ENCODE results near the gene RBM38.

Gene RBM38

DNA sequence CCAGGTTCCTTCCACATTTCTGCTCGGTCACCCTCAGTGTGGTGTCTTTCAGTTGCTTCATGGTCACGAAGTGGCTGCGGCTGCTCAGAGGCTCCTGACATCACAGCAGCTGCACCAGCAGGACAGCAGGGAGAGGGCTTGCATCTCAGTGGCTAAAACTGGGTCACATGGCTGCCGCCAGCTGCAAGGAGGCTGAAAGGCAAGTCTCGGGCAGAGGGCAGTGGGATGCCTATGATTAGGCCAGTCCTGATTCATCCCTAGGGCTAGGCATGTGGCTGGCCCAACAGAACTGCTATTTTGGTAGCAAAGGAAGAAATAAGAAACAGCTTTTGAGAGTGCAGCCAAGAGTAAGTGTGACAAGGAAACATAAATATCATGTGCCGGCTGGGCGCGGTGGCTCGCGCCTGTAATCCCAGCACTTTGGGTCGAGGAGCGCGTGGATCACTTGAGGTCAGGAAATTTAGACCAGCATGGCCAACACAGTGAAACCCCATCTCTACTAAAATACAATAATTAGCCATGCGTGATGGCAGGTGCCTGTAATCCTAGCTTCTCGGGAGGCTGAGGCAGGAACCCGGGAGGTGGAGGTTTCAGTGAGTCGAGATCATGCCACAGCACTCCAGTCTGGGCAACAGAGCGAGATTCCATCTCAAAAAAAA lies 46.6 kb downstream of the RBM38 start:
- DNase-seq, result no peak

DNA sequence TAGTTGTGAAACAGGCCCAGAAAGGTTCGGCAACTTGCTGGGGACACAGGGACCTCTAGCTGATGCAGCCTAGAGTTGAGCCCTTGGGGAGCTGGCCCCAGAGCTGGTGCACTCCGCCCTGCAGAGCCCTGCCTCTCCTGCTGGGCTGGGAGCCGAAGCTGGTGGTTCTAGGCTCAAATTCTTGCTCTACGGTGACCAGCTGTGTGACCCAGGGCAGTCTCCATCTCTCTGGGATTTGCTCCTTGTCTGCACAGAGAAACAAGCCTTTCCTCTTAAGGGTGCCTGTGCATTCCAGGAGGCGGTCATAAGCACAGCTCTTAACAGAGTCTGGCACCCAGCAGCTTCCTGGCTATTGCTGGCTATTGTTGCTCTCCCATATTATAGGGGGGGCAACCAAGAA lies 47.4 kb downstream of the RBM38 start:
- DNase-seq, result no peak

DNA sequence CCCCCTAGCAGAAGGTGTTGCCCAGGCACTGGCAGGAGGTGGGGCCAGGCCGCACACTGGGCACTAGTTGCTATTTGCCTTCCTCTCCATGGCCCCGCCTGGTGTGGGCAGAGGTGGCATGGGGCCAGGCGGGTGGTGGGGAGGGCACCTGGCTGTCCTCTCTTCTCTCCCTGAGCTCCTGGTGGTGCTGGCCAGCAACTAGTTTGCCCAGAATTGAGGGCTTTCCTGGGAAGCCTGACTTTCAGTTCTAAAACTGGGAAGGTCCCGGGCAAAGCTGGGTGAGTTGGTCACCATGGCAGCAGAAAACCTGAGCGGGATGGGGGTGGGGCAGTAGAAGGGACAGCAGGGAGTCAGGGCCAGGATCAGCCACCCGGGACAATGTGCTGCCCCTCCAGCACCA lies 48.2 kb downstream of the RBM38 start:
- no peak for DNase-seq

DNA sequence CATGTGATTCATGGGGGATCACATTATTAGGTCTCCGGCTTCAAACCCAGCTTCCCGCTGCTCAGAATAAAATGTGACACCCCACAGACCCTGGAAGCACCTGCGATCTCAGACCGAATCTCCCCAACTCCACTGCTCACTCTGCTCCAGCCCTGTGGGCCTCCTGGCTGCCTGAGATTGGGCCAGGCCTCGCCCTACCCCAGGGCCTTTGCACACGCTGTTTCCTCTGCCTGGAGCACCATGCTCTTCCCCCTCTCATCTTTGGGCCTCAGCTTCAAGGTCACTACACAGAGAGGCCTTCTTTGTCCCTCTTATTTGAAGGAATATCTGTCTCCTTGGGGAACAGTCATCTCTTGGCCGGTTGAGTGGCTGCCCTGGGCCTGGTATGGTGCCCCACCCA lies 48.8 kb downstream of the RBM38 start:
- no peak for DNase-seq

DNA sequence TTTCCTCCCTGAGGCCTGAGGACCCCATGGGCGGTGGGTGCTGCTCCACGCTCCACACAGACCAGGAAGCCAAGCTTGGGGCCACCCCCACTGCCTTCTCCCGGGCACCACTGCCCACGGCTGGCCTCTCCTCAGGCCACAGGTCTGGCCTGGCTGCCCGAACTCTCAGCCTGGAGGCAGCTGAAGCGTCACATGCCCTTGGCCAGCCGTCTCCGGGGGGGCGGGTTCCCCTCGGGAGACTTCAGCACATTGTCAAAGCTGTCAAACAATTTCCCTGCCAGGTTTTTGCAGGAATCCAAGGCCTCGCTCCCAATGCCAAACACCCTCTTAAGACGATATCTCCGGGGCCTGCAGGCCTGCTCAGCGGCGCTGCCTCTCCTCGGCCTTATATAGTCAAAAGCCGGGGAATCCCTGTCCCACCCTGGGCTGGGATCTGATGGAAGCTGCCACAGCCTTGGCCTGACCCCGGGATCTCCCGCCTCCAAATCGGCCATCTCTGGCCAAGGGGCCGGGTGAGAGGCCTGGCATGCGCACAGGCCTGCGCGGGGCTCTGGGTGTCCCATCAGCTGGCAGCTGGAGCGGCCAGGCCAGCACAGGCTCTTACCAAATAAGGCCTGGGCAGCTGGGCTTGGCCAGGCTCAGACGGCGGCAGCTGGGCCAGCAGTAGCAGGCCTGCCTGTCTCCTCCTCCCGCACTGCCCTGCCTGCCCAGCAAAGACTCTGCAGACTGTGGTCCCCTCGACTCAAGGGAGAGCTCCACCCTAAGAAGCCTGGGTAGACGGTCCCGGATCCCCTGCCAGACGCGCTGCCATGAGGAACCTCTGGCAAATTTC lies 49.7 kb downstream of the RBM38 start:
- no peak for DNase-seq

DNA sequence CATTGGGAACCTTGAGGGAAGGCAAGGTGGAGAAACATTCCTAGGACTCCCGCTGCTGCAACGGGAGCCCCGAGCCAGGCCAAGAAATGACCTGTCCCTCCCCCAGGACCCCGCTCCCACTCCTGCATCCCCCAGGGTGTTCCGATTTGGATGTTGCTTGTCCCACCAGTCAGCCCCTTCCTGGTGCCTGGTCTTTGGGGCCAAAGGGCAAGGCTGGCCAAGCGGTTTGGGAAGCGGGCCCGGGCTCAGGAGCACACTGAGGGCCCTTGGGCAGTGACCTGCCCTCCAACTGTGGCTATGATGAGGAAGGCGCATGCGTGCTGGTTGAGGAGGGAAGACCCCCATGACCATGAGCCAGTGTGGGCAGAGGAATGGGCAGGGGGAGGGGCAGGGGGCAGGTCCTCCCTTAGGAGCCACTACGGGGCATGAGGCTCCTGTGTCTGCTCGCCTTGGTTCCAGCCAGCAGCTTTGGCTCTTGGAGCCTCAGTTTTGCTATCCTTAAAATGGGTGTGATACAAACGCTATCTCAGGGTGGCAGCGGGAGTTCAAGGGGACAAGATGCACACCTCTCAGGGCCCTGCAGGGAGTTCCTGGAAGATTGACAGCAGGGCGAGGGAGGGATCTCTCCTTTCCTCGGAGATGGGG lies 50.4 kb downstream of the RBM38 start:
- no peak for DNase-seq

DNA sequence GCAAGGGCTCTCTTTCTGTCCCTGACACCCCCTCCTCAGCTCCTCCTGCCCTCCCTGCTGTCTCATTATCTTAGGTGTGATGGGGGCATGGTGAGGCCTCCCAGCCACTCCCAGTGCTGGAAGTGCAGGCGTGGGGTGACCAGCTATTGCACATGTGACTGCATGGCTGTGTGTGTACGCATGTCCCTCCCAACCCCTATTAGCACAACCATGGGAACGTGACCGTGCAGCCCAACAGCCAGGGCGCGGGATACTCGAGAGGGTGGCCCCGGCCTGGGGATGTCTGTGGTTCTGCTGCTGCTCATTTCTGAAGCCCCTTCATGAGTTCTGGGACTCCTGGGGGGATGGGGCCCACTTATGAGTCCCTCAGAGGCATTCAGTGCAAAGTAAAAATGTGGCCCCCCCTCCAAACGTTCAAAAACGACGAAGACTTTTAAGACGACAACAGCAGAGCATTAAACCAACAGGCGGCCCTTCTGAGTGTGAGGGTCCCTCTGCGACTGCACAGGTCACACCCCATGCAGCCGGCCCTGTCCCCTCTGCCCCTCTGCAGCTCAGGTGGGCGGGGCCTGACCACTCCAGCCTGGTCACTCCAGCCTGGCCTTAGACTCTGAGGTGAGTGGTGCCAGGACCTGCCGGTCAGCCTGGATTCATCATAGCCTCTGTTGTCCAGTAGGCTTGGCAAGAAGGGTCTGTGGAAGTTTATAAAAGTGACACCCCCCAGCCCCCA lies 51.1 kb downstream of the RBM38 start:
- DNase-seq, result no peak

DNA sequence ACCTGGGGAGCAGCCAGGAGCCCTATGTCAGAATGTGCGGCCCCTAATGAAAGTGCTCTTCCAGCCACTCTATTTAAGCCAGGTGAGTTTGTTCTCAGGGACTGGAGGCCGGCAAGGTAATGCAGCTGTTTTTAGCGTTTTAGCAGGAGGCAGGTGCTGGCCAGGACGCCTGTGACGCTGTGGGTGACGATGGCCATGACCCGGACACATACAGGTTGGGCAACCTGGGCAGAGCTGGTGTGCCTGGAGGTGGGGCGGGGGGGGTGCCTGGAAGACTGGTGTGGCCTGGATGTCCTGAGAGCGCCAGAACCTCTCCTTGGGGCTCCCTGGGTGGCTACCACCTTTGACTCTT lies 51.7 kb downstream of the RBM38 start:
- DNase-seq, result no peak

DNA sequence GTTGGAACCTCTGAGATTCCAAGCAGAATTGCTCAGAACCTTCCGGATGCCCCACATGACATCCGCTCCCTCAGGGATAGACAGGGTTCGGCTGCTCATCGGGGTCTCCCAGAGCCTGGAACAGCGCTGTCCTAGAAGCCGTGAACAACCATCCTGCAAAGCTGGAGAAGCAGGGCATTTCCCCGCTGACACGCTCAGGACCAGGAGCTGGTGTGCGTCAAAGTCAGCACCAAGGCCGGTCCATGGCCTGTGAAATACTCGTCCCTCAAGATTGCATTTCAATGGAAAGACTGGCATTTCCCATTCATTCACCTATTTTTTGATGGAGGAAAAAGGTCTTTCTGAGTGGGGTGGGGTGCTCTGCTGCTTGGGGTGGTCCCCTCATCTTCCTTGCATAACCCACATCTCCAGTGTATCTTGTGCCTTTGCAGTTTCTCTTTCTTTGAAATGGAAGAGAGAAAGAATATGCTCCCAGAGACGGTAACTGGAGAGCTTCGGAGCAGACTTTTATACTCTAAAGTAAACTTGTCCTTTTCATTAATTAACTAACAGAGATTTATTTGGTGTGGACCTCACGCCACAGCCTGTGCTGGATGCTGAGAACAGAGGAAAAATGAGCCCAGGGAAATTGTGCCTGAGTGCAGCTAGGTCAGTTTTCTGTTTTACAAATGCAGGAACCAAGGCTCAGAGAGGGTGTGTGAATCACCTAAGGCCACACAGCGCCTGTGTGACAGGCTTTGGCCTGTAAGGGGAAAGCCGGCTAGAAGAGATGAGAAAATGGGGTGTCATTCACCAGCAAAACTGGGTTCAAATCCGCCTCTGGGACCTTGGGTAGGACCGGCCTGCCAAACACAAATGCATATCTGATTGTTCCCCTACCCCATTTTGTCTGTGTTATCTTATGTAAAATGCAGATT lies 52.4 kb downstream of the RBM38 start:
- DNase-seq, result no peak

DNA sequence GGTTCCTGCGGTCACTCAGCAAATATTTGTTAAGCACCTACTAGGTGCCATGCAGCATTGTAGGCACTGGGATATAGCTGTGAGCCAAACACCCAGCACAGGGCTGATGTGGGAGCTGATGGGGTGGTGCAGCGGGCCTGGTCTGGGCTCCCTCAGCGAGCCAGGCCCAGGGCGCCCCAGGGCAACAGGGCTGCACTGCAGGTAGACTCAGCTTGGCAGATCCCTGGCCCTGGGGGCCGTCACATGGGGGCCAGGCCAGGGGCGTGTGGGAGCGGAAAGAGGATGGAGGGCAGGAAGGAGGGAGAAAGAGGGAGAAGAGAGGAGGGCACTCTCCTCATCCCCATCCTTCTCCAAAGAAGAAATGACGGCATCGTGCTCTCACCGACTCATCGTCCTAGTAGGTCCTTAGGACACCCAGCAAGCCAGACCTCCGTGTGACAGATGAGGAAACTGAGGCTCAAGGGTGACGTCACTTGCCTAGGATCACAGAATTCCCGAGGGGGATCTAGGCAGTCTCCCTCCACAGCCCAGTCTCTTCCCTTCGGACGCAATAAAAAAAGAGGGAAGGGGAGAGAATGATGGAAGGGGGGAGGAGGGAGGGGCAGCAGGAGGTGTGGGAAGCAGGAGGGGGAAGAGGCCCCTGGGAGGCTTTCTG lies 53.3 kb downstream of the RBM38 start:
- no peak for DNase-seq

DNA sequence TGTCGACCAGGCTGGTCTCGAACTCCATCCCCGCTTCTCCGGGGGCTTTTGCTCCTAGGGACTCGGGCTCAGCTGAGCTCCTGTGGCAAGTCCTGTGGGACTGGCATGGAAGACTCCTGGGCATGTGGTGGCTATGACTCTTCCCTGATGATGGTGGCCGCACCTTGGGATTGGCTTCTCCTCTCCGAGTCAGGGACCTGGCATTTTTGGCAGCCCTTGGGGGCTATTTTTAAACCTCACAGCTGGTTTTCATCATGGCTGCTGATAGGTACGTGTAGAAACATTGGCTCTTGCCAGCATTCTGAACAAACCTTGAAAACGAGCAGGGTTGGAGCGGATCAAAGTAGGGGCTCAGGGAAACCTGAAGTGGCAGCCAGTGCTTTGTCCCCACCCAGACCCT lies 54.1 kb downstream of the RBM38 start:
- DNase-seq, result no peak

DNA sequence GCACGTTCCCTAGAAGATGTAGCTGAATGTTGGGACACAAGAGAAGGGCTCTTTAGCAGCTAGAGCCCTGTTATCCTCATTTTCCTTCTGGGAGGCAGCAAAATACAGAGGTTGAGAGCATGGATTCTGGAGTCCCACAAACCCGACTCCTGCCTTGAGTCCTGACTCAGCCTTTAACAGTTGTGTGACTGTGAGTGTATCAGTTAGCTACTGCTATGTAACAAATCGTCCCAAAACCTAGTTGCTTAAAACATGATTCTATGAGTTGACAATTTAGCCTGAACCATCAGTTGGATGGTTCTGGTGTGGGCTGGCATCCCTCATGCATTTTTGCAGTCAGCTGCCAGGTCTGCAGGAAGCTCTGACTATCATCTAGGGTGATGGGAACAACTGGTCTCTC lies 54.6 kb downstream of the RBM38 start:
- DNase-seq, result no peak

DNA sequence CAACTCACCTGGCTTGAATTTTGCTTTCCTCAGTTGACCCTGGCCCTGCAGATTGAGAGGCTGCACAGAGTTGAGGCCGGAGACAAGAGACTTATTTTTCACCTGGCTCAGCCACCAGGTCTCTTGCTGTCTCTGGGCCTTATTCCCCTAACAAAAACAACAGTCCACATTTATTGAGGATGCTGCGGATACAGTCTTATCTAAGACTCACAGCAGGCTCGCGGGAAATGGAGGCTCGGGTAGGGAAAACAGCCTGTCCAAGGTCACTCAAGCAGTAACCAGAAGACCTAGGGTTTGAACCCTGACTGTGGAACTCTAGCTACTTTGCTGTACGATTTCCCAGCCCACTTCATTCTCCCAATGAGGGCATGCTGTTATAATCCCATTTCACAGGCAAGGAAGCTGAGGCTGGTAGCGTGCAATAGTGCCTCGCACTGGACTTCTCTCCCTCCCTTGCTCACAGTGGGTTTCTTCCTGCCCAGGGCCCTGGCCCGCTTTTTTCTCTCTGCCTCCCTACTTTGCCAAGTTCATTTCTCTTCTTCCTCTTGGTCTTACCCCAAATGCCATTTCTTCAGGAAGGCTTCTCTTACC lies 57.7 kb downstream of the RBM38 start:
- no peak for DNase-seq

DNA sequence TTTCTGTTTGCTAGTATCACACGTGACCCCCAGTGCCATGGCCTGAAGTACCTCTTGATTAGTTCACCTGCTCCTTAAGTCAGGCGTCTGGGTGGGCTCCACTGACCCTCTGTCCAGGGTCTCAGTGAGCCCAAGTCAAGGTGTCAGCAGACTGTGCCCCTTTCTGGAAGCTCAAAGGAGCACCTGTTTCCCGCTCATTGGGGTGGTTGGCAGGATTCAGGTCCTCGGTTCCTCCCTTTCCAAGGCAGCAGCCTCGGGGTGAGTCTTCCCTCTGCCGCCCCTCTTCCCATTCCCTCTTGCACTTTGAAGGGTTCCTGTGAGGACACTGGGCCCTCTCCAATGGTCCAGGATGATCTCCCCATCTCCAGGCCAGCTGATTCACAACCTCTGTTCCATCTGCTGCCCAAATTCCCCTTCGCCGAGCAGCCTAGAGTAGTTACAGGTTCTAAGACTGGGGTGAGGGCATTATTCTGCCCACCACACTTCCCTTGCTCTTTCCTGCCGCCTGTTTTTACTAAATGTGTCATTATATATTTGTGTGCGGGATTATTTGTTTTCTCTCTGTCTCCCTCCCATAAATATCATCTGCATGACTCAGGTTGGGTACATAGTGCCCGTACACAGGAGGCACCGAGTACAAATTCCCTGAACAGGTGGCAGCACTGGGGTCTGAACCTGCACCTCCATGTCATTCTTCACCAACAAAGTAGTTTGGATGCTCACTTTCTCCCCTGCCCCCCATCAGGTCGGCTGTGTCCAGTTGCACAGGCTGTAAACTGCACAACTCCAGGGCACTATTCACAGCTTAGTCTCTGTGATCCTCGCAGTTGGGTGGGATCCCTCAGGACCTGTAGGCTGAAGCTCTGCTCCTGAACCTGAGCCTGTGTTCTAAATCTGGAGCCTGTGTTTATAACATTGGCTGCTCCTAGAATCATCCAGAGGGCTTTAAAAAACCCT lies 58.5 kb downstream of the RBM38 start:
- no peak for DNase-seq

DNA sequence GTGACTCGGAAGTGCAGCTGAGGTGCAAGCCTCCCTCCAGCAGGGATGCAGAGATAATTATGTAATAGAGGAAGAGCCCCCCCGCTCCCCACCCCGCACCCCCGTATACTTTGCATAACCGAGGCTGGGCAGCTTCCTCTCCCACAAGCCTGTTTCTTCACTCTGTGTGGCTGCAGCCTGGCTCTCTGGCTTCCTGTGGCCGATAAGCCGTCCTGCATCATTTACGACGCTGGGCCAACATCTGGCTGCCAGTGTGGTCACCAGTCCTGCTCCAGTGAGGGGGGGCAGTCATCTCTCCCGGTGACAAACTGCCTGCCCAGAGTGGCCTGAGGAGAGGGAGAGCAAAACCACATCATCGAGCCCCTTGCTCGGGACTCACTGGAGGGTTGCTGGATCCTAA lies 59.2 kb downstream of the RBM38 start:
- DNase-seq, result peak; percentile 46

DNA sequence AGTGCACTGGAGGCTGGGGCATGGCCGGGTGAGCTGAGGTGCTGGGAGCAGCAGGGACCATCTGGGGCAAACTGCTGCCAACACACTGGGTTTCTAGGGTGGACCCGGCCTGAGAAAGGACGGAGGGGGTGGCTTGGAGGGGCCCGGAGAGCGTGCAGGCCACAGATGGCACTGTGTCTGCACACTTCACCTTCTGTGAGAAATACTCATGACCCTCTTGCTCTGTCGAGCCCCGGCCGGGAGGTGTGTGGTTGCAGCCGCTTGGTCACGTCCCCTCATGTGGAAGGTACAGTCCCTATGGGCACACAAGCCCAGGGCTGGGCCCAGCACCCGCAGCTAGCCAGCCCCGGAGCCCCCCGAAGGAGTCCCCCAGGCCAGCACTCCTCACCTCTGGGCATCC lies 59.7 kb downstream of the RBM38 start:
- no peak for DNase-seq

DNA sequence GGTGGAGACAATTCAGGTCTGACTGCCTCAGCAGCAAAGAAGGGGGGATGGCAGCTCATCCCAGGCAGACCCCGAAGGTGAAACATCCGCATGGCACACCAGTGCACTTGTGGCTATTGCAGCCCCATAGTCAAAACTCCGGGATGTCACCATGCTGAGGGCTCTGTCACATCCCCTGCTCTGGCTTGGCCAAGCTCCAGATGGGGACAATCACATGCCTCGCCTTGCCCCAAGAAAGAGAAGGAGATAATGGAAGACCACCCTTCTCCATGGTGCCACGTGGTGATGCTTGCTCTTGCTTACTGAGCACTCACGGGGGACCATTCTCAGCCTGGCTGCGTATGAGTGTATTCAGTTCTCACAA lies 60.2 kb downstream of the RBM38 start:
- DNase-seq, result no peak

DNA sequence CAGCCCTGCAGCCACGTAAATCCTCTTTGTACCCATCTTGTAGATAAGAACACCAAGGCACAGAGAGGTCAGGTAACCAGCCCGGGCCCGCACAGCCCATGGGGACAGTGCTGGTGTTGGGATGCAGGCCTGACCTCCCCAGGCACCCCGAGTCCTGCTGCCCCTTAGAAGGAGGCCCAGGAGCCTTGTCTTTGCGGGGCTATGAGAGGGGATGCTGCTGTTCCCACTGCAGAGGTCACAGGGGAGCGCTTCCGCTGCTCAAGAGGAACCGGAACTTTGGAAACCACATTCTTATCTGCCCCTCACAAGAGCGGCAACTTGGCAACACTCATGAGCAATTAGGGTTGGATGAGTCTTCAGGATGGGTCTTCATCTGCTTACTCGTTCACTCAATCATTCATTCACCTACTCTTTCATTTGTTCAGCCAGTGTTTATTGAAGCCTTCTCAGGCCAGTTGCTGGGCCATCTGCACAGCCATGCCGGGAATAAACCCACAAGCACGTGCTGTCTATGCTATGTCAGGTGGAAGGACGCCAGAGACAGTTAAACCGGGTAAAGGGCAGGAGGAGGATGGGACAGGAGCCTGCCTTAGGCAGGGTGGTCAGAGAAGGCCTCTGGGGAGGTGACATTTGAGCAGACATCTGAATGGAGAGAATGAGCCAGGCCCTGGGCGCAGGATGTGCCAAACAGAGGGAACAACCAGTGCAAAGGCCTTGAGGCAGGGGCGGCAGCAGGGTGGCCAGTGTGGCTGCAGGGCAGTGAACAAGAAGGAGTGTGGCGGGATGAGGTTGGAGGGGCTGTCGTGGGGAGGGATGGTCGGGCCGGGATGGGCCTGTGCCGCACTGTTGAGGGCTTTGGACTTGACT lies 60.8 kb downstream of the RBM38 start:
- peak; percentile 39 for DNase-seq

DNA sequence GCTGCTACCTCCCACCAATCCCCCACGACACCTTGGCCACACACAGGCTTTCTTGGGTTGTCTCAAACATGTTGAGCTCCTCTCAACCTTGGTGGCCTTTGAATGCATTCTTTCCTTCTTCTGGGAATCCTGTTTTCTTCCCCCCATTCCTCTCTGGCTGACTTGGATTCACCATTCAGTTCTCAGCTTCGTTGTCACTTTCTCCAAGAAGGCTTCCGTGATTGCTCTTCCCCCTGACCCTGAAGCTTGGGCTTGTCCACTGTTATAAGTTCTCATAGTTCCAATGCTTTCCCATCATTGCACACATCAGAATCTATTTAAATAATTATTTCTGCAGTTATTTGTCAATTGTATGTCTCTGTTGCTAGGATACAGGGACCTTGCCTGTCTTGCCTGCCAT lies 64.2 kb downstream of the RBM38 start:
- no peak for DNase-seq

Data from CD4-positive, alpha-beta T cell treated with Interleukin-17A for 4 hours (primary cell).